Fibroblast of mammary gland (primary cell): ENCODE results near the gene HIVEP3.
A peak's percentile ranks its signal among the peaks of the same experiment; 100 is the strongest.

Experiments
- DNase-seq: peaks from one replicate; pipeline ENCODE4 v3.0.0-alpha.2; 2010; ENCODE audit warnings: low read depth
- H3K4me3 ChIP-seq: 2 replicates; pipeline ENCODE4 v1.5.1; 2011; ENCODE audit warnings: low read depth, mild to moderate bottlenecking, low read length, moderate library complexity; ENCODE audit not compliant: control insufficient read depth
- TF ChIP-seq, protein P1 (sequence below): conservative IDR thresholded peaks from 2 replicates; pipeline ENCODE4 v1.5.1; 2011; ENCODE audit warnings: low read depth, low read length, inconsistent platforms; ENCODE audit not compliant: control insufficient read depth, insufficient read depth

The HIVEP3 gene

DNA sequence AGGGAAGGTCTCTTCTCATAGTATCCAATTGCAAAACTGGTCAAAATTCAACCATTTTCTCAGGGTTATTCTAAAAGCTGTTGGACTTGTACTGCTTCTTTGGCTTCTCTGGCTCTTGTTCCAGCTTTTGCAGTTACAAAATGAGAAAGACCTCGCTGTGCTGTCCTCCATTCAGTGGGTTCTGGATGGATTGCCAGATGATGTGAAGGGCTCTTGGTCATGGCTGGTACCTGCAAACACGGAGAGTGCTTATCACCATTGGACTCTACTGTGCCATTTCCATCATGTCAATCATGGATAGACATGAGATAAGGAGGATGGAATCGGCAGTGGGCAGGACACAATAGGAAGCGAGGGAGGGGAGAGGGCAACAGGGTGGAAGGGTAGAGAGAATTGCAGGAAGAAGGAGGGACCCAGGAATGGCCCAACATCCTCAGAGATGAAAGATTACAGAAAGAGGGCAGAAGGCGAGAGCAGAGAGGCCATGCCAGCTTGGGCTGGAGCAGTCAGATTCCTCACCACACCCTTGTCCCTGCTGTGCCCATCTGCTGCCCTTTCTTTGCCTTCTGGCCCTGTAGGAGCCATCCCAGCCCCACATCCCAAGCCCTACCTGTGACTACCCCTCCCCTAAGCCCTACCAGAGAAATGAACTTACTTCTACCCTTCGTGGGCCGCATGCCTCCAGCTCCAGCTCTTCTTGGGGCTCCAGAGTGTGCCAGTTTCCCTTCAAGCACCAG is 70.3 kb downstream of the HIVEP3 start:
- H3K4me3 ChIP-seq = no peak overlapping the region
- TF ChIP-seq, protein P1, sequence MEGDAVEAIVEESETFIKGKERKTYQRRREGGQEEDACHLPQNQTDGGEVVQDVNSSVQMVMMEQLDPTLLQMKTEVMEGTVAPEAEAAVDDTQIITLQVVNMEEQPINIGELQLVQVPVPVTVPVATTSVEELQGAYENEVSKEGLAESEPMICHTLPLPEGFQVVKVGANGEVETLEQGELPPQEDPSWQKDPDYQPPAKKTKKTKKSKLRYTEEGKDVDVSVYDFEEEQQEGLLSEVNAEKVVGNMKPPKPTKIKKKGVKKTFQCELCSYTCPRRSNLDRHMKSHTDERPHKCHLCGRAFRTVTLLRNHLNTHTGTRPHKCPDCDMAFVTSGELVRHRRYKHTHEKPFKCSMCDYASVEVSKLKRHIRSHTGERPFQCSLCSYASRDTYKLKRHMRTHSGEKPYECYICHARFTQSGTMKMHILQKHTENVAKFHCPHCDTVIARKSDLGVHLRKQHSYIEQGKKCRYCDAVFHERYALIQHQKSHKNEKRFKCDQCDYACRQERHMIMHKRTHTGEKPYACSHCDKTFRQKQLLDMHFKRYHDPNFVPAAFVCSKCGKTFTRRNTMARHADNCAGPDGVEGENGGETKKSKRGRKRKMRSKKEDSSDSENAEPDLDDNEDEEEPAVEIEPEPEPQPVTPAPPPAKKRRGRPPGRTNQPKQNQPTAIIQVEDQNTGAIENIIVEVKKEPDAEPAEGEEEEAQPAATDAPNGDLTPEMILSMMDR = no peak
- no peak for DNase-seq

DNA sequence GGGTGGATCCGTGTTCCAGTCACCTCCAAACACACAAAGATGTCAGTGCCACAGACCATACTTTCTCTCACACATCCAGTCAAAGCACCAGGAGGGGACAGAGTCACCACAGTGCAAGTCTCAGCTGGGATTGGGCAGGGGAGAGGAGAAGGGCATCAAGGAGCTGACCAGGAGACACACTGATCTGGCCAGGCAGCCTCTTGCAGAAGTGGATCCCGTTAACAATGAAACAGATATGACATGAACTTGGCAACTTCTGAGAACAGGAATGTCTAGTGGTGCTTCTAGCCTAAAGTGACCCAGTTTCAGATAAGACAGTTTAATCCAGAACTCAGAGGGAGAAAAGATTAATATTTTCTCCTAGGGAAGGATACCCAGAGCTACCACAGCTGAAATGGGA is 71.0 kb downstream of the HIVEP3 start:
- no peak for DNase-seq
- no peak overlapping the region for H3K4me3 ChIP-seq
- TF ChIP-seq, protein P1 = no peak

DNA sequence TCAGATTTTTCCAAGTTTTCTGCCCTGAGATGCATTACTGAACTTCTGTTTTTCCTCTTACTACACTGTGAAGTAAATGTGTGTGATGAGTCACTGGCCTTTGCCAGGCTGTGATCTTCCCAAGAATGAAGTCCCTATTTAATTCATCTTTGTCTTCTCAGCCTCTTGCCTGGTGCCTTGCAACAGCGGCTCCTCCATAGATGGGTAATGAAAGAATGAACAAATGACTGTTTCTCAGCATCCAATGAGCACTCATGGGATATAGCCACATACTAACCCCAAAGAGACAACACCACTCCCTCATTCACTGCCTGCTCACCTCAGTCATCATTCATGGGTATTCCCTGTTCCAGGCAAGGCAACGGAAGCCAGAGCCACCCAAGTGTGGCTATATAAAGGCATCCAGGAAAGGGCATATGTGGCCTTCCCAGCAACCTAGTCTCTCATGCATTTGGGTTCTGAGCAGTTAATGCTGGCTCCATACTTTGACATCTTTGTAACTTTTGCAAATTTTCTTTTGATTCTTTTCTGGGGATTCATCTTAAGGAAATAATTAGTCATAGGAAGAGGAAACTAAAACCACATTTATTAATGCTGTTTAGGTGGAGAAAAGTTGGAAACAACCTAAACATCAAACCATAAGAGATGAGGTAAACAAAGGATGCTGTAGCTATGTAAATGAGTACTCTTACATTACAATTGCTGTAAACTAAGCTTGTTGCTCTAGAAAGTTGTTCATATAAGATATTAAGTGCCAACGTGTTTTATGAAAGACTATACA is 71.9 kb downstream of the HIVEP3 start:
- DNase-seq = peak; percentile 67
- TF ChIP-seq, protein P1 = no peak
- H3K4me3 ChIP-seq = no peak overlapping the region

DNA sequence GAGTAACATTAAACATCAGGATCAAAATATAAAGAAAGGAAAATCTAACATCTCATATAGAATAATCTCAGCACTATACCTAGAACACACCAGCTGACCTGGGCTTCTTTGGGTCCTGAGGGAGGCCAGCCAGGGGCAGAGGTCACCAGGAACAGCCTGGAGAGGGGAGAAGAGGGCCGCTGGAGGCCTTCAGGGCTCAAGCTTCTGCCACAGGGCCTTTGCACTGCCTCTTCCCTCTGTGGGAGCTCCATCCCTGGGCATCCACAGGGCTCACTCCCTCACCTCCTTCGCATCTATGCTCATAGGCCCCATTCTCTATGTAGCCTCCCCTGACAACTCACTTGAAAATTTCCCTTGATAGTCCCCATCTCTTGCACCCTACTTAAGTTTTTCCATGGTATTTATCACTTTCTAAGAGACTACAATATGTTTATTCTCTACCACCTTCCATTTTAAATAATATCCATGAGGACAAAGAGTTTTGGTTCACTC is 73.9 kb downstream of the HIVEP3 start:
- DNase-seq = no peak
- no peak overlapping the region for H3K4me3 ChIP-seq
- TF ChIP-seq, protein P1 = no peak

DNA sequence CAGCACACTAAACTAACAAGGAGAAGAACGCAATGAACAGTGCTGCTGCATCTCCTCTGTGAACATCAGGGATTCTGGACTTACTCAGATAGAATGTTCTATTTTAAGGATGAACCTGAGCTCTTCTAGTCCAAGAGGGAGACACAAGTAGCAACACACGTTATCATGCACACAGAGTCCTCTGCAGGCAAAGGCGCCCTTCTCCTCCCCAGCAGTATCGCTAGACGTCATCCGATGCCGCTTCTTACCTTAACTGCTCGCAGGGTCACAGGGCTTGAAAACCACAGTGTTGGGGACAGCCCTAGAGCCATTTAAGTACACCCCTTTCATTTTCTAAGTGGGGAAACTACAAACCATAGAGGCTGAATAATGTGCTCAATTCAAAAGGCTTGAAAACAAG is 74.5 kb downstream of the HIVEP3 start:
- H3K4me3 ChIP-seq = no peak overlapping the region
- TF ChIP-seq, protein P1 = no peak
- no peak for DNase-seq

DNA sequence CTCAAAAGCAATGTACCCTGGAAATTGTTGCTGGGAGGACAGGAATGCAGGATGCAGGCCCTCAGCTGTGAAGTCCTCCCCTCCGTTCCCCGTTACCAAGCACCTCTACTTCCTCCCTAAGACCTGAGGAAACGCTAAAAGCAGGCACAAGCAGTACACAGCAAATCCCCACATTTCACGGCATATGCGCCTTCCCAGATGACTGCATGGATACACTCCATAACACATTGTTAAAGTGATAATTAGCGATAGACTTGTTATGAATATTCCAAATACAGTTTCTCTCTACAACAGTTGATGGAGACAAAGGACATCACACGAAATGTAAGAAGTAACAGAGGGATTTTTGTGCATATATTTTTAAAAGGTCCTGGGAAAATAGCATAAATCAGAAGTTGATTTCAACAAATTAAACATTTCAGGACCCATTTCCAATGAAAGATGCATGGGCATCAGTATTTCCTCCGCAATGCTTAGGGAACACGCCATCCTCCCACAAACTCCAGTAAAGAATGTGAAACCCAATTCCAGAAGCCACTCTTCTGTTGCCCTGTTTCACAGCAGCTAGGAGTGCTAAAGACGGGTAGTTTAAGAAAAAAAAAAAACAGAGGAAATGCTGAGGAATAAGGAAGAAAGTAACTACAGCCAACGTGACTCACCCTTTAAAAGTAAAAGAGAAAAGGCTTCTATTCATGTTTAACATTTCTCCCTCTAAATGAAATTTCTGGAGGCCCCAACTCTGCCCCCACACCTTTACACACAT is 75.5 kb downstream of the HIVEP3 start:
- DNase-seq = peak; percentile 44
- no peak overlapping the region for H3K4me3 ChIP-seq
- TF ChIP-seq, protein P1 = no peak
